Germinal center (tissue), 1 donor: Measurements from ENCODE around the gene CPT1C.
A peak's percentile ranks its signal among the peaks of the same experiment; 100 is the strongest.

Source experiments
- DNase-seq: peaks from one replicate; pipeline ENCODE4 v3.0.0; 2012; ENCODE audit warnings: mixed read lengths, low spot score

The CPT1C gene

DNA sequence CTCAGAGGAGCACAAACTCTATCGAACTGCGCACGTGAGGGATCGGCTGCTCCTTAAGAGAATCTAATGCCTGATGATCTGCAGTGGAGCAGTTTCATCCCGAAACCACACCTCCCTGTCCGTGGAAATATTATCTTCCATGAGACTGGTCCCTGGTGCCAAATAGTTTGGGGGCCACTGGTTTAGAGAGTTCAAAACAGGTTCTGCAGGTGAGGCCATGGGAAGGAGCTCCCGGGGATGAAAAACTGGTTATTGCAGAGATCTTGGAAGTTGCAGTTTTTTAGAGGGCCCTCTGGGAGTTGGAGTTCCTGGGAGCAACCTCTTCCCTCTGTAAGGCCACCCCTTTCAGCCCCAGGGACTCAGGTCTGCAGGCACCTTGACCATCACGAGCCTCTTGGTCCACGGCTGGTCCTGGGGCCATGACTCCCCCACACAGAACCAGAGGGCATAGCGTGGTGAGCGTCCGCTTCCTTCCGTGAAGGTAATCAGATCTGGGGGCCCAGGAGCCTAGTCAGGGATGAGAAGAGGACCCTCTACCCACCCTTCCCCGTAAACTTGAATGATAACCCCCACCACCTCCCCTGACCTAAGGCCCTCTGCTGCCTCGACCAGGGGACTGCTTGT, 30.5 kb upstream of the CPT1C start:
- DNase-seq: no peak

GRCh38 chr19:49662011-49662410, 28.9 kb upstream of the CPT1C start:
- no peak for DNase-seq

- no peak for DNase-seq
Observed at GRCh38 chr19:49663224-49663623, 27.7 kb upstream of the CPT1C start.

DNA sequence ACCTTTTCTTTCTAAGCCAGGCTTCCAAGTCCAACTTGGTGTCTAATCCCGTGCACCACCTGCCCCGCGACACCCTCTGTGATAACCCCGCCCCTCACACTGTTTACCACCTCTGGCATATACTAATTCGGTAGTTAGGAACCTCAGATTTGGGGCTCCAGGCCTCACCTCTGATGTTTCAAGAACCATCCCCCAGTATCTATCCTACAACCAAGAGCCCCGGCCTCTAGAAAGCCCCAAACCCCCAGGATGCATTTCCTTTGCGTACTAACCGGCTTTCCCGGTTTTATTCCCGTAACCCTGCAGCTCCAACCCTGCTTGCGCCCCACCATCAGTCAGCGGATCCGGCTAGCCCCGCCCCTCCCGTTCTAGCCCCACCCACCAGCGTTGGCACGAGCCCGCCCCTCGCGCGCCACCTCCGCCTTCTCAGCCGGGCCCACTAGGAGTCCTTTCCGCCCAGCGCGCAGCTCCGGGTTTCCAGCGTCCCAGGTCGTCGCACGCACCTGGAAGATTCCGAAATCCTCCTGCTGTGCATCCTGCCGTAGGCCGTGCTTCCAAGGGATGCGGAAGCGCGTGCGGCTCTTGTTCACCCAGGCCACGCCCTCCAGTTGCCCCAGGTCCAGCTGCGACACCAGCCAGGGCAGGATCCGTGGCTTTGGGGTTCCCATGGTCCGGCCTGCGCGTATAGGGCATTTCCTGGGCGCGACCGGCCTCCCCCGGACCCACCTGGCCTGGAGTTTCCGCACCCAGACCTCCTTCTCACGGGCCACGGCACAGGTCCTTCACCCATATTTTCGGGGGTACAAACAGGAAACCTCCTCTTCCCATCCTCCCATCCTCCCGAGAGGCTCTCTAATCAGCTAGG, 26.5 kb upstream of the CPT1C start:
- DNase-seq: peak; percentile 90

DNA sequence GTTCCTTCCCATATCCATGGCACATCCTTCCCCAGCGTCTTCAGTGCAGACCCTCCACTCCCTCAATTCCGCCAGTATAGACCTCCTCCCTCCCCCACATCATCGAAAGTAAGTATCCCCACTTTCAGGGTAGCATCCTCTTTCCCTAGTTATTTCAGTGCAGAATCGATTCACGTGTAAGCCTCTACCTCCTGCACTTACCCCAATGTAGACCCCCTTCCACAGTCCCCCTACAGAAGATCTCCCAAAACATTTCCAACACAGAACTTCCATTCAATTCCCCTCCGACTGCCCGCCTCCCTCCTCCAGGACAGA, 25.9 kb upstream of the CPT1C start:
- DNase-seq: no peak

DNA sequence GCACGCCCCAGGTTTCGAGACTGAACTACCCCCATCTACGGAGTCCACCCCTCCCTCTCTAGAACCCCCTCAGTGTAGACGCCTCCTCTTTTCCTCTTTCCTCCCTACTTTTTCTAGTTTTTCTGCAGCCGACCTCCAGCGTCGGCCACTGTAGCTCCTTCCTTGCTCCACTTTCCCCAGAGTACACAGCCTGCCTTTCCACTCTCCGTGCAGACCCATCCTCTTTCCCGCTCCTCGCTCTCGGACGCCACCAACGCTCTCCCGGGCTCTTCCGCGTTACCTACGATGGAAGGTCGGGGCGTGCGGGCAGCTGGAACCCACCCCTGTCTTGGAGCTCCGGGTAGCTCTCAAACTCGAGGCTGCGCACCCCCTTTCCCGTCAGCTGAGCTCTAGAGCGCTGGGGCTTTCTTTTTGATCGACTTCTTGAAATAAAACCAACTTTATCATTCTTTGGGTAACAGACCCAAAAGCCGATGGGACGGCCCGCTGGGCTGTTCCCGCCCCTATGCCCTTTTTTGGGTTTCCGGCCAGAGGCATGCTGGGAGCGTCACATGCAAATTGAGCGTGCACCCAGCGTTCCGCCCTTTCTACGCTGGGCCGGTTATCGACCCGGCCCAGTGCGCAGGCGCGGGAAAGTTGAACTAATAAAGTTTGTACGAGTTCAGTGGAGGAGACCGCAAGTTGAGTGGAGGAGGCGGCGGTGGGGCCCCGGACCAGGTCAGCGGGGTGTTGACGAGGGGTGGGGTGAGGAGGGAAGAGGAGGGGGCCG, 25.4 kb upstream of the CPT1C start, which contains the start of the genes BCL2L12 and IRF3:
Gene BCL2L12, plus strand, starts transcription at position 583 of the 769 bp plus-strand sequence. CDS start 760 bp downstream, outside the sequence.
Gene IRF3, minus strand, starts transcription at position 507 of the 769 bp plus-strand sequence. CDS start 1,019 bp downstream, outside the sequence.
- DNase-seq: peak; percentile 98

GRCh38 chr19:49666120-49666444, 24.8 kb upstream of the CPT1C start:
- DNase-seq: no peak

GRCh38 chr19:49667473-49667872, 23.4 kb upstream of the CPT1C start:
- no peak for DNase-seq

DNA sequence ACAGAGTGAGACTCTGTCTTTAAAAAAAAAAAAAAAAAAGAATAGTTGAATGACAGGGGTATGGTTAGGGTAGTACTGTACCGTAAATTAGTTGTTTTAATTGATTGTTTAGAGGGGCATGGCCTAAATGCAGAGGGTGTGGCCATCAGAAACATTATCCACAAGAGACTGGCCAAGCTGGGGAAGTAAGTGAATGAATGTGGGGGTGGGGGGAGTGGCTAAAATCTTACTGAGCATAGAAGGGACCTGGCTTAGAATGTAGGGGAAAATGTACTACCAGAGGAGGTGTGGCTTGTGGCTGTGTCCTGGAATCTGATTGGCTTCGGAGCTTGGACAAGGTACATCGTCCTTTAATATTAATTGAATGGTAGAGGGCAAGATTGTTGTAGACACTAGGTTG, 21.4 kb upstream of the CPT1C start:
- DNase-seq: no peak

- DNase-seq: peak; percentile 88
Observed at GRCh38 chr19:49672131-49672919, 18.6 kb upstream of the CPT1C start.

GRCh38 chr19:49676136-49676783, 14.7 kb upstream of the CPT1C start:
- DNase-seq: peak; percentile 77

DNA sequence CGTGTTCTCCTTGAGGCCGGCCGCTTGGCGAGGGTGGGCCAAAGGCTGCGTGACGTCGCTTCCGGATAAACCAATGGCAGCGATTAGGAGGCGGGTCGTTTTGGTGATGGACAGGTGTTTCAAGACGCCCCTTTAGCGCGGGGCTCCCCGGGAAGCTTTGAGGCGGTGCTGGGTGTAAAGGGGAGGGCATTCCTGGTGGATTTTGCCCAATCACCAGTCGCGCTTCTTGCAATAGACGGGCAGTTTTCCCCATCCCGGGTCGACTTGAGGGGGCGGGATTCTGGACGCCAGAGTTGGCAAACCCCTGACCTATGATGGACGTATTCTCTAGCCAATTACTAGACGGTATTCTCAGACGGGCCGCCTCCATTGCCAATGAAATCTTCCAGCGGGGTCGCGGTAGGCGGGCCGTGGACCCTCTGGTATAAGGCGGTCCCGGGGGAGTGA, 14.1 kb upstream of the CPT1C start:
- peak; percentile 97 for DNase-seq

- DNase-seq: peak; percentile 74
Observed at GRCh38 chr19:49677231-49677900, 13.6 kb upstream of the CPT1C start, which contains the start of gene PRMT1. PRMT1 (plus strand) TSS chr19:49677271; CDS start chr19:49677281, 10 bp downstream.

- peak; percentile 75 for DNase-seq
Observed at GRCh38 chr19:49677901-49678674, 12.8 kb upstream of the CPT1C start.

DNA sequence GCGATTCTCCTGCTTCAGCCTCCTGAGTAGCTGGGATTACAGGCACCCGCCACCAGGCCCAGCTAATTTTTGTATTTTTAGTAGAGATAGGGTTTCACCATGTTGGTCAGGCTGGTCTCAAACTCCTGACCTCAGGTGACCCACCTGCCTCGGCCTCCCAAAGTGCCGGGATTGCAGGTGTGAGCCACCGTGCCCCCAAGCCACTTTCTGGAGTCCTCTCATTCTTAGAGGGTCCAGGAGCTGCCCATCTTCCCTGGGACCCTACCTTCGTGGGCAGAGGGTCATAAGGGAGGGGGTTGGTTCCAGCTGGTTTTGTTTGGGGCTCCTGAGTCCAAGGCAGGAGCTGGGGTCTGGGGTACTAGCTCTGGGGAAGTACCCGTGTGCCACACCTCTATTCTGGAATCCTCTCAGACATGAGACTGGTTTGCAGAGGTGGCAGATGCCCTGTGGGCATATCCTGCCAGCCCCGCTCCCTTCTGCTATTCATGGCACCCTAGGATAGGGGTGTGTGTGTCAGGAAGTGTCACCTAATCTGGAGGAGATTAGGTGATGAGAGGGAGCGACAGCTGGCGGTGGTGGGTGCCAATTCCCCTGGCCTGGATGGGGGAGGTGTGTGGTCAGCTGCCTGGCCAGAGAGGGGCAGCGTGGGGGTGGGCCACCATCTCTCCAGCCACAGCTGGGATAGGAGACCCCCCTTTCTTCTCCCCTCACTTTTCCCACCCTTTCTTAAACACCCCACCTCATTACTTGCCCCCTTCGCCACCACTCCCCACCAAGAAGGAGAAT, 11.7 kb upstream of the CPT1C start:
- no peak for DNase-seq

DNA sequence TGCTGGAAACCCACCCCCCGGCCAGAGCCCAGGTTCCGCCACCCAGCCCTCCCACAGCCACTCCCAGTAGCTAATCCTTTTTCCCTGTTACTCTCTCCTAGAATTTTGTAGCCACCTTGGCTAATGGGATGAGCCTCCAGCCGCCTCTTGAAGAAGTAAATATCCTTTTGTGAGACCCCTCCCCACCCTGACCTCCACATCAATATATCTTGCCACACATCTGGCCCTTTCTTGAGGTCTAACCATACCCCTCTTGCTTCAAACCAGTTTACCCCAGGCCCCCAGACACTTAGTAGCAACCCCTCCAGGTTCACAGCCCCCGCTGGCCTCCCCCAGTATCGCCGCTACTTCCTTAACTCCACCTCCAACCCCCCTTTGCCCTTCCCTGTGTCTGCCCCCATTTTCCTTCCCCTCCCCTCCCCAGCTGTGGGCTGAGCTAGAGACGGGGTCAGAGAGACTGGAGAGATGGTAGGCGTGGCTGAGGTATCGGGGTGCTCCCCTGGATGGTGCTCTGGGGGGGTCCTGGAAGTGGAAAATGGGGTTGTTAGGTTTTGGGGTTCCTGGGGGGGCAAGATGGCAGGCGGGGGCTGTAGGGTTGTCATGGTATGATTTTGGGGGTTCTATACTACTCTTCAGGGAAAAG, 11.0 kb upstream of the CPT1C start:
- DNase-seq: no peak

GRCh38 chr19:49680421-49681351, 10.2 kb upstream of the CPT1C start:
- peak; percentile 94 for DNase-seq
